Endometrial microvascular endothelial cells (primary cell): ENCODE data around the gene RERE. TPM values are rescaled to one million over a fixed set of nuclear protein-coding genes. Genes with fewer than 3 reads are reported as not detected.

Experiments
- in situ Hi-C: cut with HindIII; loops from 2 replicates; pipeline ENCODE4 v1.10.0; 2017; ENCODE audit warnings: low sequenced_read_pairs, low pct_unique_long_range_greater_than_20kb; ENCODE audit errors: inconsistent ontology term
- total RNA-seq: library from RNA; depleted of rRNA; stranded (reverse); fragments of >200 nt; gene quantifications from one replicate; pipeline ENCODE4 v1.2.3, GENCODE V29; 2015; ENCODE audit errors: inconsistent ontology term

The RERE gene
- total RNA-seq, 1 donor from 2014 or later: 16.5 TPM

DNA sequence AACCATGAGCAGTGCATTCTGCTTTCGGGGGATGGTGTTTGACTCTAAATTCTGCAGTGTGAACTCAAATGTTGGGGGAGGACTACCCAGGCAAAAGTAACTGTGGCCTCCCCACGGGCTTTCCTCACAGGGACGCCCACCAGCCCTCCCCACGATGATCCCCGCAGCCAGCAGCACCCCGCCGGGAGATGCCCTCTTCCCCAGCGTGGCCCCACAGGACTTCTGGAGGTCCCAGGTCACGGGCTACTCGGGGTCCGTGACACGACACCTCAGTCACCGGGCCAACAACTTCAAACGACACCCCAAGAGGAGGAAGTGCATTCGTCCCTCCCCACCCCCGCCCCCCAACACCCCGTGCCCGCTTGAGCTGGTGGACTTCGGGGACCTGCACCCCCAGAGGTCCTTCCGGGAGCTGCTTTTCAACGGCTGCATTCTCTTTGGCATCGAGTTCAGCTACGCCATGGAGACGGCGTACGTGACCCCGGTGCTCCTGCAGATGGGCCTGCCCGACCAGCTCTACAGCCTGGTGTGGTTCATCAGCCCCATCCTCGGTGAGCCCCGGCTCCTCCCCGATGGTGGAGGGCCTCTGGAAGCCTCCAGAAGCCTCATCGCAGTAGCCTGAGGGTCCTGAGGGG, 493.1 kb downstream of the RERE start:
- in situ Hi-C loops: loop anchor here (25.0 kb wide), 1 partner anchor 312 kb away; no protein-coding TSS in a partner anchor

DNA sequence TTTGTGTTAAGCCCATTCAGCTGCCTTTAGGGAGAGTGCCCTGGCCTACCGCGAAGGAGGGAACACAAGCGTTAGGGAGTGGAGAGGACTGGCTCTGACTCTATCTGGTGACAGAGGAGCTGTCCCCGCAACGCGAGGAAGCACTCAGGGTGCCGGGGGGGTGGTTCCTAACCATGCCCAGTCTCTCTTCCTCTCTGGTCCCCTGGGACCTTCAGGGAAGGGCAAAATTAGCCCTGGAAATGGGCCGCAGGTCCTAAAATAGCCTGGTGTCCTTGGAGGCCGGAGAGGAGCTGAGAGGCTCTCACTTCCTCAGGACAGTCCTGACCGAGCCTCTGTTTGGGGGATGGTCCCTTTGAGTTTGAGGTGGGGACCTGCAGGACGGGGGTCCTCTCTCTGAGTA, 493.7 kb downstream of the RERE start:
- in situ Hi-C loops: loop anchor here (25.0 kb wide), 1 partner anchor 311 kb away; no protein-coding TSS in a partner anchor

DNA sequence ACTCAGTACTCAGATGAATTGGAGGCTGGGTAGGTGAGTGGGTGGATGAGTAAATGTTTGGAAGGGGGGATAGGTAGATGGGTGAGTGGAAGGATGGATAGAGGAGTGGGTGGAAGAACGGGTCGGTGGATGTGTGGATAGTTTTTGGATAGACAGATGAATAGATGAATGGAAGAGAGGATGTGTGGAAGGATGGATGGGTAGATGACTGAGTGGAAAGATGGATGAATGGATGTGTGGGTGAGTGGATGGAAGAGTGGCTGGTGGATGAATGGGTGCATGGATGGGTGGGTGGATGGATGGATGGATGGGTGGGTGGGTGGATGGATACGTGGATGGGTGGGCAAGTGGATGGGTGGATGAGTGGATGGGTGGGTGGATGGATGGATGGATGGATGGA, 495.8 kb downstream of the RERE start:
- in situ Hi-C loops: loop anchor here (25.0 kb wide), 1 partner anchor 309 kb away; no protein-coding TSS in a partner anchor

DNA sequence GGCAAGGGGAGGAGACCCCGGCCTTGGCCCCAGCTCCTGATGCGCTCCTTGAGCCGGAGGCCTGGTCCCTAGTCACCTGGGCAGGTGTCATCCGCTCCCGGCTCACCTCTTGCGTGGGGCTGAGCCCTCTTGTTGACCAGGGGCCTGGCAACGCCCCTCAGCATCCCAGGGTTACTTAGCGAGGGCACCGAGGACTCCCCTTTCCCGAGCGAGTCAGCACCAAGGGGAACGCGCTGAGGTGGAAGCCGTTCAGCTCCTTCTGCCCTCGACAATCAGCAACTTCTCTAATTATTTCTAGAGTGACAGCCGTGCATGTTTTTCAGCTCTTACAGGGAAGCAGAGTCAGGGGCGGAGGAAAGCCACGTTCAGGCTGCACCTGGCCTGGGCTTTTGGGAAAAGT, 499.0 kb downstream of the RERE start:
- in situ Hi-C loops: loop anchor here (25.0 kb wide), 1 partner anchor 306 kb away; no protein-coding TSS in a partner anchor

DNA sequence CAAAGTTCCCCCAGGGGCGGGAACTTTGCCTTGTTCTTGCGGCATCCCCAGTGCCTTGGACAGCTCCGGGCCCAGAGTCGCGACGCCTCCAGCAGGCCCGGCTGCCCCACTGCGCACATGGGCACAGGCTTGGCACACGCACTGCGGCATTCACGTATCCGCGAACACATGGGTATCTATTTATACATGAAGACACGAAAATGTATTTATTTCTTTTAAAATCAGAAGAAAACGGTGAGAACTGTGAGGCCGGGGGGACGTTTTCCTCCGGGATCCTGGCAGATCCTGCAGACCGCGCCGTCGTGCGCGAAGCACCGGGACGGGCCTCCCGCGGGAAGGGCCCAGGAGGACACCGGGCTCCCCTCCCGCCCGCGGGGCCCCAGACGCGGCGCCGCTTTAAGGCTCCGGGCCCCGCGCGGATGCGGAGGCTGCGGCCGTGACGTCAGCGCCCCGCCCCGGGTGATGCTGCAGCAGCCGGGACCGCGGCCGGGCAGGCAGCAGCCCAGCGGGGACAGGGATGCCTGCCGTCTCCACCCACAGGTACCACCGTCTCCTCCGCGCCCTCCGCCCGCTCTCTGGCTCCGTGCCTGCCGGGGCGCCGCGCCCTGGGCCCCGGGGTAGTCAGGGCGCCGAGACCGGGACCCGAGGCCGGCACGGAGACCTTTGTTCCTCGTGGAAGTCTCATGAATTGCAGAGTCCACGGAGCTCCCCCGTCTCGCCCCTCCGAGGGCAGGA, 499.6 kb downstream of the RERE start, which contains the start of gene SLC45A1:
TSS of gene SLC45A1 (plus strand) at position 468 of the 735 bp plus-strand sequence. CDS start 6,216 bp downstream, outside the sequence.
- in situ Hi-C loops: loop anchor here (25.0 kb wide), 1 partner anchor 306 kb away; no protein-coding TSS in a partner anchor

DNA sequence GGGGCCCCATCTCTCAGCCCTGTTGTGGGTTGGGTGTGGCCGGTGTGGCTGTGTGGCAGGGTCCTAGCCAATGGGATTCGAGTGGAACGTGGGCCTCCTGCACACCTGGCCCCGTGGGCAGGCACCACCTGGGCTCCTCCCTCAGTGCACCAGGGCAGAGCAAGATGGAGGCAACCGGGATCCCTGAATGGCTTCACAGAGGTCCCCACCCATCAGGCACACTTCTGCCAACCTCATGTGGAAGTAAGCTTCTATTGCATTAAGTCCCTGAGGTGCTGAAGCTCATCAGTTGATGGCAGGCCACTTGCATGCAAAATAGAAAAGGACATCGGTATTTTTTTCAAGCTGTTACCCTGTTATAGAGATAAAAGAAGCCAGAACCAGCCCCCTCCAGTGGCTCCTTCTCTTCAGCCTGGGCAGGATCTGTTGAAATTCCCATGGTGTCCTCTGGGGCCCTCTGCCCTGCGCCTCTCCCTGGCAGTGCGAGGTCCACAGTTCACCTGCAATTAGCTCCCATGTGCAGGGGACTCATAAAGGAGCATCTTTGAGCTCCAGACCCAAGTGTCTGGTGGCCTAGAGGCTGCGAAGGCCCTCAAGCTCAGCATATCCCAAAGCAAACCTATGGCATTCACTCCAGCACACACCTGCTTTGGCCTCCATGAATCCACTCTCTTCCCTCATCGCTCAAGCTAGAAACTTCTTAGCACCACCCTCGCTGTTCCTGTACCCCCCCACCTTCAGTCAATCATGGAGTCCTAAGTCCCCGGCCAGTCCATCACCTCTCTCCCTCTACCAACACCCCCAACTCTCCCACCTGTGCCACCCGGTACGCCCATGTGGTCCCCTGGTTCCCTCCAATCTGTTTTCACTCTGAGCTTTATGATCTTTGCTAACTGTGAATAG, 501.6 kb downstream of the RERE start:
- in situ Hi-C loops: loop anchor here (25.0 kb wide), 1 partner anchor 304 kb away; no protein-coding TSS in a partner anchor

DNA sequence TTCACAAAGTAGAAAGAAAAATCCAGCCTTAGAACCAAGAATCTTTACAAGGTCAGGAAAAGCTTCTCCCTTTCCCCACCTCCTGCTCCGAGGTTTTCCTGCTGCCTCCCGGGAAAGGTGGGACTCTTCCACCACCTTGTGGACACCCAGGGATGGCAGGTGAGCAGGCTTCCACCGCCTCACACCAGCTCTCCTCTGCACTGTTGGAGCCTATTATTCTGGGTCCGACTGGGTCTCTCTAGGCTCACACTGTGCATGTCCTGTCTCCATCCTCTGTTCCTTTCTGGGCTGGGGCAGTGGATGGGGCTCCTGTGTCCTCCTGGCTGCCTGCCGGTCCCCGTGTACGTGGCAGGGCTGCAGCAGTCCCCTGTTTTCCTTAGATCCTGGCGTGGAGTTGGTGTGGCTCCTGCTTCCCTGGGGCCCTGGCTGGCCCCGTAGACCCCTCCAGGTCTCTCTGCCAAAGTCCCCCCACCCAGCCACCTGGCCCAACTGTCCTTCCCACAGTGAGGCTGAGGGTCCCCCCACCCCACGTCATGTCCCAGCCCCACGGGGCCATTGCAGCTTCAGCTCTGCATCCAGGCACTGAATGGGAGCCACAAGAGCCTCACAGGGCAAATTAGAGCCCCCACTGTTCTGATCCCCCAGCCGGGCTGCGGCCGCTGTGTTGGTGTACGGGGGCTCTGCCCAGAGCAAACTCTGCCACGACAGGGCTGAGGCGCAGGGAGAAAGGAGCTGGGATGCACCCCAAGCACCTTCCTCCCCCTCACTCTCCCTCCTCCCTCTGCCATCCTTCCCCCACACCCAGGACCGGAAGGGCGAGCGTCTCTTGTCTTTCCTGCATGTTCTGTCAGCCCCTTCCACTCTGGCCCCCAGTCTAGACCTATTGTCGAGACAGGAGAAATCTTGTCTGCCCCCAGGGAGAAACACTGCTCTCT, 502.8 kb downstream of the RERE start:
- in situ Hi-C loops: loop anchor here (25.0 kb wide), 1 partner anchor 302 kb away; no protein-coding TSS in a partner anchor

DNA sequence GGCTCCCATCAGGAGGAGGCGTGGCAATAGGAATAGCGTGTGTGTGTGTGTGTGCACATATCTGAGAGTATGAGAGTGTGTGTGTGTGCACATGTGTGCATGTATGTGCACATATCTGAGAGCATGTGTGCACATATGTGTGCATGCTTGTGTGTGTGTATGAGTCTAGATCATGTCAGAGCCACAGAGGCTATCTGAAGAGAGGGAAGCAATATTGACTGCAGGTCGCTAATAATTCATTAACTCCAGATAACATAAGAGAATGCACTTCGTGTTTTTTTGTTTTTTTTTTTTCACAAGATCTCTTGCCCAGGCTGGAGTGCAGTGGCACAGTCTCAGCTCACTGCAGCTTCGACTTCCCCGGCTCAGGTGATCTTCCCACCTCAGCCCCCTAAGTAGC, 504.2 kb downstream of the RERE start:
- in situ Hi-C loops: loop anchor here (25.0 kb wide), 1 partner anchor 301 kb away; no protein-coding TSS in a partner anchor

DNA sequence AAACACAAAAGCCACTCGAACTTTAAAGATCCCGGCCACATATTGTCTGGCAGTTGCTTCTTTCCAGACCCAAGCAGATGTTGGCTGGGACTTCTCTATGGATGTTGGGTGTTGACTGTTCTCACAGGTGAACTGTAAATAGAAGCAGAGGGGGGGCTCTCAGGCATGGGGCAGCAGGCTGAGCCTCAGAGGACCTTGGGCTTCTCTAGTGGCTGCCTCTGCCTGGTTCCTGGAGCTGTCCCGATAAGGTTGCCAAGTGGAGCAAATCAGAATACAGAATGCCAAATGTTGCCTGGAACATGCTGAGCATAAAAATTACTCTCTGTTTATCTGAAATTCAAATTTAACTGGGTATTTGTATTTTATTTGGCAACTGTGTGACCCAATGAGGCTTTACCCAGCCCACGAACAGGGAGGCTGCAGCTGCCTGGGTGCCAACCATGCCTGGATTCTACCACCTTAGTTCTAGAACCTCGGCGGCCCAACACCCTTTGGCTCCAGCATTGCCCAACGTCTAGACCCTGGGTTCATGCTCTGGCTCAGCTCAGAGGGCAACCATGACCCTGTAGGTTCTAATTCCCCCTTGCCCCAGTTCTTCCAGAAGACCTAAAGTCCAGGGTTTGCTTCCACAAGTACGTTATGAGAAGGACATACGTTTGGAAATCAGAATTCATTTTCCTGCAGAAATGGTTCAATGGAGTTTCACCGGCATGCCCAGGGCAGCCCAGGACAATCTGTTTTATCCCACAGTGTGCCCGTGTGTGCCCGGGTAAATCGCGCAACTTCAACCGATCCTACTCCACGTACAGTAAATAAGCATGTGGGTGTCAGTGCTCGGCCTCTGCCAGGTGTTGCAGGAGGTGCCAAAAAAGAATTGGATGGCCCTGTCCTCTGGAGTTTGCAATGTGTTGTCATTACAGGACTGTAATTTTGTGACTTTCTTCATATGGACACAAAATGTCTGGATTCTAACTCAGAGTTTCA, 504.9 kb downstream of the RERE start:
- in situ Hi-C loops: loop anchor here (25.0 kb wide), 1 partner anchor 300 kb away; no protein-coding TSS in a partner anchor

DNA sequence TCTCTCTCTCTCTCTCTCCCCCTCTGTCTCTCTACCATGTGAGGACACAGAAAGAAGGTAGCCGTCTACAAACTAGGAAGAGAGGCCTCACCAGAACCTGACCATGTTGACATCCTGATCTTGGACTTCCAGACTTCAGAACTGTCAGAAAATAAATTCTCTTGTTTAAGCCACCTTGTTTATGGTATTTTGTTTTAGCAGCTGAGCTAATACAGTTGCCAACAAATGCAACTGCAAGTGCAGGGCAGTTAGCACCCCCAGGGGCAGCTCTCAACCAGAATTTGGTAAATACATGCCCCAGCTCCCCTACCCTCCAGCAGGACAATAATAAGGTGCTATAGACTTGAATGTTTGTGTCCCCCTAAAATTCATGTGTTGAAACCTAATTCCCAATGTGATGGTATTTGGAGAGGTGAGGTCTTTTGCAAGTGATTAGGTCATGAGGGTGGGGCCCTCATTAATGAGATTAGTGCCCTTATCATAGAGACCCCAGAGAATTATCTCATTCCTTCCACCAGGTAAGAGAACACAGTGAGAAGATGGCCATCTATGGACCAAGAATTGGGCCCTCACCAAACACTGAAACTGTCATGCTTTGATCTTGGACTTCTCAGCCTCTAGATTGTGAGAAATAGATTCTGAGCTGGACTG, 506.2 kb downstream of the RERE start:
- in situ Hi-C loops: loop anchor here (25.0 kb wide), 1 partner anchor 299 kb away; no protein-coding TSS in a partner anchor

DNA sequence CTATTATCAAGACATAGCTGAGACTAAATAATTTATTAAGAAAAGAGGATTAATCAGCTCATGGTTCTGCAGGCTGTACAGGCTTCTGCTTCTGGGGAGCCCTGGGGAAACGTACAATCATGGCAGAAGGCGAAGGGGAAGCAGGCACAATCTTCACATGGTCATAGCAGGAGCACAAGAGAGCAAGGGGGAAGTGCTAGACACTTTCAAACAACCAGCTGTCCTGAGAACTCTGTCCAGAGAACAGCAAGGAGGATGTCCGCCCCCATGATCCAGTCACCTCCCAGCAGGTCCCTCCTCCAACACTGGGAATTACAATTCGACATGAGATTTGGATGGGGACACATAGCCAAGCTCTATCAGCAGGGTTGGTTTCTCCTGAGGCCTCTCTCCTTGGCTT, 509.8 kb downstream of the RERE start:
- in situ Hi-C loops: loop anchor here (25.0 kb wide), 1 partner anchor 295 kb away; no protein-coding TSS in a partner anchor

DNA sequence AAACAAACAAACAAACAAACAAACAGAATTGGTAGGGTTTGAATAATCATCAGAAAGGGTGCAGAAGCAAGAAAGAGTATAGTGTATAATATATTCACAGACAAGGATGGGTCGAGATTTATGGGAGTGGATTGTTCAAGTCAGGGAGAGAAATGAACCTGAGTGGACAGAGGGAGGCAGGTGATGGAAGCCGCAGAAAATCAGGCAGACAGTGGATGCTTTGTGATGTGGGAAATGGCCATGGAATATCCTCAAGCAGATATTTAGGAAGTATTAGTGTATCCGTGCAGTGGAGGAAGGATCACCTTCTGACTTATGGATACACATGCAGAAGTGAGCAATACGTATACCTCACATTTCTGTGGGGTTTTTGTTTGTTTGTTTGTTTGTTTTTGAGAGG, 513.6 kb downstream of the RERE start:
- in situ Hi-C loops: loop anchor here (25.0 kb wide), 1 partner anchor 292 kb away; no protein-coding TSS in a partner anchor

DNA sequence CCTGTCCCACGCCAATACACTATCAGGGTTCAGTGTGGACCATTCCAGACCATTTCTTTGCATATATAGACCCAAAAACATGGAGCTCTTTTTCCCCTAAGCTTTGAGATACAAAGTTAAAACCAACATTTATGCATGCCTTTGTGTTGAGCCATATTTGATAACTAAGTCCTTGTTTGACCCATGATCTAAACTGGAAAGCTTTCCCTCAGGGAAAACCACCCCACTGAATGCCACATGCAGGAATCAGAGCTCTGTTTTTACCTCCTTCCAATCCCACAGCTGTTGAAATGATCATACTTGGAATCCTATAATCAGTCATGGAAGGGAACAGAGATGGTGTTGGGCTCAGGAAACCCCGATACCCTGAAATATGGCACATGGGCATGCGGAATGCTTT, 514.3 kb downstream of the RERE start:
- in situ Hi-C loops: loop anchor here (25.0 kb wide), 1 partner anchor 291 kb away; no protein-coding TSS in a partner anchor
